IMR-90 (cell line): ENCODE measurements around the gene PIGC. TPM values are rescaled to one million over a fixed set of nuclear protein-coding genes. Genes with fewer than 3 reads are reported as not detected.

ENCODE experiments used
- ATAC-seq: fragments of 200-7000 bp; cut with Tn5 transposase; 2 replicates; pipeline ENCODE4 v1.9.1; 2020; ENCODE audit warnings: low read depth, mild to moderate bottlenecking, moderate library complexity
- BruUV-seq: library from RNA; stranded (reverse); fragments of 400-500 nt; replicated peaks from 2 replicates; lab custom pipeline; 2021; lab: Mats Ljungman, UMichigan
- CTCF ChIA-PET: fragments of 300-600 bp; formaldehyde crosslinking; extraction: SDS; loops from one replicate; lab custom pipeline; 2021; ENCODE audit warnings: antibody characterized with exemption; lab: Yijun Ruan, JAX
- POLR2A ChIA-PET: fragments of 300-600 bp; sonication (Branson Sonifier 250); formaldehyde crosslinking; loops from one replicate; lab custom pipeline; 2022; ENCODE audit warnings: antibody characterized with exemption; ENCODE audit not compliant: unreplicated experiment; lab: Charles Lee
- DNase-seq: peaks from one replicate; pipeline ENCODE4 v3.0.0; 2013
- H2AFZ ChIP-seq: replicated peaks from 2 replicates; pipeline ENCODE3; 2013; ENCODE audit warnings: low read length, mild to moderate bottlenecking; ENCODE audit not compliant: poor library complexity
- H2AK5ac ChIP-seq: 2 replicates; pipeline ENCODE4 v1.6.1; 2013; ENCODE audit warnings: low read depth, low read length, inconsistent platforms
- H2AK9ac ChIP-seq: replicated peaks from 2 replicates; pipeline ENCODE3; 2013; ENCODE audit warnings: mild to moderate bottlenecking, low read depth, low read length, moderate library complexity; ENCODE audit not compliant: poor library complexity
- H2BK120ac ChIP-seq: 2 replicates; pipeline ENCODE4 v1.6.1; 2013; ENCODE audit warnings: low read depth, low read length, inconsistent platforms
- H2BK15ac ChIP-seq: 3 replicates; pipeline ENCODE4 v1.6.1; 2013; ENCODE audit warnings: low read depth, low read length, inconsistent platforms
- H2BK20ac ChIP-seq: 2 replicates; pipeline ENCODE4 v1.6.1; 2013; ENCODE audit warnings: low read depth, mild to moderate bottlenecking, inconsistent platforms, low read length, moderate library complexity
- H2BK5ac ChIP-seq: 2 replicates; pipeline ENCODE4 v1.6.1; 2013; ENCODE audit warnings: mild to moderate bottlenecking, low read depth, low read length, inconsistent platforms; ENCODE audit not compliant: poor library complexity, severe bottlenecking
- H3K14ac ChIP-seq: replicated peaks from 2 replicates; pipeline ENCODE4 v1.6.1; 2013; ENCODE audit warnings: low read depth, low read length, inconsistent platforms
- H3K18ac ChIP-seq: 2 replicates; pipeline ENCODE4 v1.6.1; 2013; ENCODE audit warnings: low read depth, low read length, control low read depth
- H3K23ac ChIP-seq: 2 replicates; pipeline ENCODE4 v1.6.1; 2013; ENCODE audit warnings: low read depth, low read length, inconsistent platforms
- H3K27ac ChIP-seq: 2 replicates; pipeline ENCODE4 v1.5.1; 2013; ENCODE audit warnings: mild to moderate bottlenecking, control low read depth, low read length; ENCODE audit not compliant: insufficient read depth
- H3K27me3 ChIP-seq: 2 replicates; pipeline ENCODE4 v1.6.1; 2013; ENCODE audit warnings: low read length; ENCODE audit not compliant: control insufficient read depth, insufficient read depth
- H3K36me3 ChIP-seq: 2 replicates; pipeline ENCODE4 v1.6.1; 2013; ENCODE audit warnings: low read length, mixed read lengths; ENCODE audit not compliant: control insufficient read depth, insufficient read depth
- H3K4ac ChIP-seq: 2 replicates; pipeline ENCODE4 v1.6.1; 2013; ENCODE audit warnings: low read depth, low read length, inconsistent platforms
- H3K4me1 ChIP-seq: 2 replicates; pipeline ENCODE4 v1.6.1; 2013; ENCODE audit warnings: low read length, mixed read lengths; ENCODE audit not compliant: control insufficient read depth, insufficient read depth
- H3K4me2 ChIP-seq: 2 replicates; pipeline ENCODE4 v1.6.1; 2013; ENCODE audit warnings: low read depth, mild to moderate bottlenecking, control low read depth, low read length, moderate library complexity
- H3K4me3 ChIP-seq: 2 replicates; pipeline ENCODE4 v1.5.1; 2013; ENCODE audit warnings: low read depth, mild to moderate bottlenecking, control low read depth, low read length, moderate library complexity; ENCODE audit not compliant: insufficient read depth
- H3K56ac ChIP-seq: 2 replicates; pipeline ENCODE4 v1.6.1; 2013; ENCODE audit warnings: low read length, inconsistent platforms; ENCODE audit not compliant: insufficient read depth; ENCODE audit errors: extremely low read depth
- H3K79me1 ChIP-seq, 2 experiments: 2 replicates each; pipeline ENCODE4 v1.6.1; 2013; ENCODE audit warnings: low read length in 2 of 2, inconsistent platforms in 1 of 2, low read depth in 1 of 2
- H3K9ac ChIP-seq: 2 replicates; pipeline ENCODE4 v1.6.1; 2013; ENCODE audit warnings: low read depth, low read length, control low read depth
- H3K9me1 ChIP-seq: 2 replicates; pipeline ENCODE4 v1.6.1; 2013; ENCODE audit warnings: low read length, inconsistent platforms; ENCODE audit not compliant: insufficient read depth
- H3K9me3 ChIP-seq: 2 replicates; pipeline ENCODE4 v1.6.1; 2013; ENCODE audit warnings: low read length; ENCODE audit not compliant: control insufficient read depth, insufficient read depth
- H4K20me1 ChIP-seq: 2 replicates; pipeline ENCODE4 v1.6.1; 2013; ENCODE audit warnings: low read length, inconsistent platforms; ENCODE audit not compliant: insufficient read depth
- H4K5ac ChIP-seq: 2 replicates; pipeline ENCODE4 v1.6.1; 2013; ENCODE audit warnings: mild to moderate bottlenecking, low read depth, low read length, control low read depth
- H4K8ac ChIP-seq, 2 experiments: 2 replicates each; pipeline ENCODE4 v1.6.1; 2013; ENCODE audit warnings: low read depth in 2 of 2, low read length in 2 of 2, control low read depth in 1 of 2, inconsistent platforms in 1 of 2
- H4K91ac ChIP-seq: 2 replicates; pipeline ENCODE4 v1.6.1; 2013; ENCODE audit warnings: low read depth, low read length, inconsistent platforms; ENCODE audit not compliant: insufficient read depth
- BHLHE40 ChIP-seq: fragments of 150-350 bp; IDR thresholded peaks from 2 replicates; pipeline ENCODE4 v1.6.1; 2016; ENCODE audit warnings: mild to moderate bottlenecking, low read depth, low read length
- CEBPB ChIP-seq: IDR thresholded peaks from 2 replicates; pipeline ENCODE4 v1.6.1; 2012; ENCODE audit warnings: low read depth, low read length, improper control_type of control experiment
- CHD1 ChIP-seq: IDR thresholded peaks from 2 replicates; pipeline ENCODE4 v1.6.1; 2012; ENCODE audit warnings: low read depth, low read length, improper control_type of control experiment
- CTCF ChIP-seq: conservative IDR thresholded peaks from 2 replicates; pipeline ENCODE4 v1.5.1; 2012; ENCODE audit warnings: mild to moderate bottlenecking, low read depth, low read length, improper control_type of control experiment
- ELK1 ChIP-seq: fragments of 150-350 bp; IDR thresholded peaks from 2 replicates; pipeline ENCODE4 v1.6.1; 2016; ENCODE audit warnings: low read depth, mild to moderate bottlenecking, low read length, moderate library complexity, borderline replicate concordance
- FOS ChIP-seq: fragments of 150-350 bp; IDR thresholded peaks from 2 replicates; pipeline ENCODE4 v1.6.1; 2016; ENCODE audit warnings: low read depth, low read length
- MAFK ChIP-seq: IDR thresholded peaks from 2 replicates; pipeline ENCODE4 v1.6.1; 2012; ENCODE audit warnings: low read depth, low read length, improper control_type of control experiment
- MAZ ChIP-seq: IDR thresholded peaks from 2 replicates; pipeline ENCODE4 v1.6.1; 2012; ENCODE audit warnings: low read depth, mild to moderate bottlenecking, low read length, improper control_type of control experiment, moderate library complexity, borderline replicate concordance
- MXI1 ChIP-seq: IDR thresholded peaks from 2 replicates; pipeline ENCODE4 v1.6.1; 2012; ENCODE audit warnings: low read depth, mild to moderate bottlenecking, low read length, moderate library complexity, borderline replicate concordance
- NFE2L2 ChIP-seq: fragments of 150-350 bp; IDR thresholded peaks from 2 replicates; pipeline ENCODE4 v1.6.1; 2016; ENCODE audit warnings: low read depth, mild to moderate bottlenecking, low read length
- POLR2A ChIP-seq: IDR thresholded peaks from 2 replicates; pipeline ENCODE4 v1.6.1; 2012; ENCODE audit warnings: mild to moderate bottlenecking, low read depth, low read length
- RAD21 ChIP-seq: IDR thresholded peaks from 2 replicates; pipeline ENCODE4 v1.6.1; 2012; ENCODE audit warnings: low read length, improper control_type of control experiment
- RCOR1 ChIP-seq: IDR thresholded peaks from 2 replicates; pipeline ENCODE4 v1.6.1; 2012; ENCODE audit warnings: mild to moderate bottlenecking, low read length, improper control_type of control experiment; ENCODE audit not compliant: insufficient replicate concordance
- RFX5 ChIP-seq: IDR thresholded peaks from 2 replicates; pipeline ENCODE4 v1.8.0; 2012; ENCODE audit warnings: low read depth, mild to moderate bottlenecking, low read length, moderate library complexity
- SMC3 ChIP-seq: fragments of 150-350 bp; IDR thresholded peaks from 2 replicates; pipeline ENCODE4 v1.6.1; 2016; ENCODE audit warnings: low read depth, mild to moderate bottlenecking, antibody characterized with exemption, low read length, moderate library complexity
- USF2 ChIP-seq: fragments of 150-350 bp; IDR thresholded peaks from 2 replicates; pipeline ENCODE4 v1.6.1; 2017; ENCODE audit warnings: mild to moderate bottlenecking, antibody characterized with exemption, low read length, low read depth
- WGBS, 2 experiments: methylation state at CpG; one replicate each; pipeline versions ENCODE4 v1.1.5 to v1.1.7; 2013; ENCODE audit warnings: missing lambda C conversion rate in 2 of 2; ENCODE audit not compliant: insufficient read length in 1 of 2; ENCODE audit errors: extremely low coverage in 2 of 2; 5-methylcytosine and 5-hydroxymethylcytosine counted together
- dilution Hi-C: fragments of 300-500 bp; cut with HindIII; formaldehyde crosslinking; loops from one replicate; pipeline ENCODE4 v1.14.3; 2018; ENCODE audit warnings: low sequenced_read_pairs; ENCODE audit not compliant: unreplicated experiment
- in situ Hi-C: fragments of 300-500 bp; cut with MboI; formaldehyde crosslinking; loops from 3 replicates; pipeline ENCODE4 v1.14.3; 2019; ENCODE audit warnings: low sequenced_read_pairs, inconsistent platforms, mixed read lengths
- intact Hi-C: fragments of 100-400 bp; cut with micrococcal nuclease; formaldehyde crosslinking; loops from 2 replicates; pipeline ENCODE4 v1.10.0; 2022
- polyA plus RNA-seq, 3 experiments: library from polyadenylated mRNA; depleted of rRNA; stranded (reverse); fragments of >200 nt; gene quantifications; 2 replicates each; pipeline ENCODE4 v1.2.3, GENCODE V29; 2012; ENCODE audit warnings: low replicate concordance in 1 of 3
- total RNA-seq: library from RNA; depleted of rRNA; stranded (reverse); fragments of >200 nt; gene quantifications from 2 replicates; pipeline ENCODE4 v1.2.3, GENCODE V29; 2012

Gene PIGC
- total and polyA plus RNA-seq, 2 of the 4 experiments (the other 2 are of a cell fraction): 14.9 to 15.8 TPM

- Histone ChIP-seq H3K79me1 (peaks cover under 1 to 12% of the 10 kb centered on the region in 2 experiments; a peak in 3 of 4 replicates), H3K9me1 (peaks cover 10% of the 10 kb centered on the region), H2AK5ac (no peak overlapping the region), H4K8ac (no peak overlapping the region), H3K4me3 (no peak overlapping the region), H2AK9ac (no peak overlapping the region), H2BK120ac (no peak overlapping the region), H3K9me3 (no peaks in the 10 kb centered on the region), H4K20me1 (no peaks in the 10 kb centered on the region), H2BK15ac (no peak overlapping the region), H4K5ac (no peak overlapping the region), H2BK20ac (no peak overlapping the region), H3K27ac (no peak overlapping the region), H3K56ac (no peak overlapping the region), H3K23ac (no peak overlapping the region), H3K36me3 (no peaks in the 10 kb centered on the region), H3K9ac (no peak overlapping the region), H3K14ac (no peak overlapping the region), H3K4me2 (no peak overlapping the region), H3K27me3 (no peaks in the 10 kb centered on the region), H2BK5ac (no peak overlapping the region), H3K18ac (no peak overlapping the region), H3K4ac (no peak overlapping the region), H2AFZ (no peak overlapping the region), H4K91ac (no peak overlapping the region), H3K4me1 (peaks cover 11% of the 10 kb centered on the region)
- ATAC-seq: no peak
- ChIA-PET POLR2A (no interaction called here), CTCF (no interaction called here)
- intact Hi-C loops: no loop called here
- DNase-seq: no peak
- in situ Hi-C loops: no loop called here
- dilution Hi-C loops: no loop called here
- WGBS, 2 experiments: no CpG with 5 or more reads among the region's 2 CpGs
- no peak for TF ChIP-seq ELK1
- TF ChIP-seq FOS: no peak
- no peak for TF ChIP-seq RAD21
- TF ChIP-seq CHD1: no peak
- TF ChIP-seq MAFK: no peak
- TF ChIP-seq RFX5: no peak
- no peak for TF ChIP-seq POLR2A
- TF ChIP-seq MAZ: no peak
- no peak for TF ChIP-seq CEBPB
- TF ChIP-seq MXI1: no peak
- TF ChIP-seq SMC3: no peak
- no peak for TF ChIP-seq NFE2L2
- TF ChIP-seq CTCF: no peak
- TF ChIP-seq BHLHE40: no peak
- TF ChIP-seq USF2: no peak
- no peak for TF ChIP-seq RCOR1
- no TSS peak for BruUV-seq
These were observed 3.8 kb upstream of the PIGC start for GRCh38 chr1:172447641-172448040.
